HepG2 (cell line): ENCODE measurements around the gene PPP1R15B. TPM values are rescaled to one million over a fixed set of nuclear protein-coding genes. Genes with fewer than 3 reads are reported as not detected.
A peak's percentile ranks its signal among the peaks of the same experiment; 100 is the strongest.

Source experiments
- BRCA1 ChIP-seq: sonication (generic); formaldehyde crosslinking; IDR thresholded peaks from 2 replicates; pipeline ENCODE4 v1.4.0; 2020; ENCODE audit warnings: missing genetic modification reagents
- CCAR2 ChIP-seq: fragments of 200-400 bp; formaldehyde crosslinking; optimal IDR thresholded peaks from 2 replicates; pipeline ENCODE3; 2018; ENCODE audit warnings: low read depth, mild to moderate bottlenecking, low read length, moderate library complexity
- HNRNPUL1 ChIP-seq: fragments of 200-400 bp; formaldehyde crosslinking; IDR thresholded peaks from 2 replicates; pipeline ENCODE4 v1.6.1; 2017; ENCODE audit warnings: low read depth, mild to moderate bottlenecking, low read length, moderate library complexity
- JARID2 ChIP-seq: sonication (generic); formaldehyde crosslinking; IDR thresholded peaks from 2 replicates; pipeline ENCODE4 v1.8.1; 2023; ENCODE audit warnings: missing genetic modification reagents, inconsistent platforms; ENCODE audit not compliant: insufficient replicate concordance
- JUNB ChIP-seq: sonication (generic); formaldehyde crosslinking; IDR thresholded peaks from 2 replicates; pipeline ENCODE4 v1.8.0; 2022; ENCODE audit warnings: missing genetic modification reagents, mild to moderate bottlenecking, borderline replicate concordance
- KDM5B ChIP-seq: sonication (generic); formaldehyde crosslinking; IDR thresholded peaks from 2 replicates; pipeline ENCODE4 v1.4.0; 2020; ENCODE audit warnings: missing genetic modification reagents, mild to moderate bottlenecking, borderline replicate concordance
- MTA1 ChIP-seq: sonication (generic); formaldehyde crosslinking; IDR thresholded peaks from 2 replicates; pipeline ENCODE4 v1.4.0; 2020; ENCODE audit warnings: missing genetic modification reagents, mild to moderate bottlenecking, borderline replicate concordance
- SMARCE1 ChIP-seq: fragments of 450-650 bp; IDR thresholded peaks from 2 replicates; pipeline ENCODE4 v1.6.1; 2017; ENCODE audit warnings: borderline replicate concordance
- SRSF1 ChIP-seq: fragments of 200-400 bp; formaldehyde crosslinking; optimal IDR thresholded peaks from 2 replicates; pipeline ENCODE3; 2017; ENCODE audit warnings: mild to moderate bottlenecking, low read depth, low read length, moderate library complexity
- ZBTB20 ChIP-seq: sonication (generic); formaldehyde crosslinking; IDR thresholded peaks from 2 replicates; pipeline ENCODE4 v1.8.1; 2023; ENCODE audit warnings: missing genetic modification reagents, low read depth, mild to moderate bottlenecking, borderline replicate concordance
- ZBTB7A ChIP-seq: sonication (generic); formaldehyde crosslinking; IDR thresholded peaks from 2 replicates; pipeline ENCODE4 v1.8.0; 2022; ENCODE audit warnings: mild to moderate bottlenecking, missing genetic modification reagents
- ZFAT ChIP-seq: sonication (generic); formaldehyde crosslinking; conservative IDR thresholded peaks from 2 replicates; pipeline ENCODE4 v1.8.1; 2023; ENCODE audit warnings: missing genetic modification reagents, inconsistent platforms
- ZFP62 ChIP-seq: sonication (generic); formaldehyde crosslinking; IDR thresholded peaks from 2 replicates; pipeline ENCODE4 v1.4.0; 2020; ENCODE audit warnings: missing genetic modification reagents
- ZNF101 ChIP-seq: sonication (generic); formaldehyde crosslinking; IDR thresholded peaks from 2 replicates; pipeline ENCODE4 v1.4.0; 2020; ENCODE audit warnings: mild to moderate bottlenecking, low read depth, missing genetic modification reagents, borderline replicate concordance
- ZNF24 ChIP-seq: fragments of 450-650 bp; IDR thresholded peaks from 2 replicates; pipeline ENCODE4 v1.6.1; 2017; ENCODE audit warnings: antibody characterized with exemption, mild to moderate bottlenecking
- ZNF567 ChIP-seq: sonication (generic); formaldehyde crosslinking; IDR thresholded peaks from 2 replicates; pipeline ENCODE4 v1.8.1; 2023; ENCODE audit warnings: mild to moderate bottlenecking, missing genetic modification reagents, borderline replicate concordance
- ZNF605 ChIP-seq: sonication (generic); formaldehyde crosslinking; IDR thresholded peaks from 2 replicates; pipeline ENCODE4 v1.8.0; 2022; ENCODE audit warnings: mild to moderate bottlenecking, missing genetic modification reagents
- ZNF749 ChIP-seq: sonication (generic); formaldehyde crosslinking; IDR thresholded peaks from 2 replicates; pipeline ENCODE4 v1.8.0; 2022; ENCODE audit warnings: mild to moderate bottlenecking, missing genetic modification reagents, moderate library complexity, borderline replicate concordance
- ZNF773 ChIP-seq: sonication (generic); formaldehyde crosslinking; IDR thresholded peaks from 2 replicates; pipeline ENCODE4 v1.4.0; 2020; ENCODE audit warnings: missing genetic modification reagents, borderline replicate concordance
- ZNF790 ChIP-seq: sonication (generic); formaldehyde crosslinking; IDR thresholded peaks from 2 replicates; pipeline ENCODE4 v1.8.0; 2022; ENCODE audit warnings: missing genetic modification reagents, mild to moderate bottlenecking, borderline replicate concordance
- ZNF879 ChIP-seq: sonication (generic); formaldehyde crosslinking; IDR thresholded peaks from 2 replicates; pipeline ENCODE4 v1.8.1; 2023; ENCODE audit warnings: missing genetic modification reagents
- ZNF891 ChIP-seq: sonication (generic); formaldehyde crosslinking; IDR thresholded peaks from 2 replicates; pipeline ENCODE4 v1.5.0; 2020; ENCODE audit warnings: mild to moderate bottlenecking, missing genetic modification reagents
- polyA plus RNA-seq, 8 experiments: library from polyadenylated mRNA; depleted of rRNA in 3 of 8; stranded (reverse) in 7 of 8; unstranded in 1 of 8; fragments of >200 nt; fragmentation: Illumina TruSeq in 4 of 8; extraction: Trizol in 4 of 8; gene quantifications; 2 replicates each; pipeline versions ENCODE4 v1.2.1 to v1.2.3, GENCODE V29; 2011 to 2016; ENCODE audit warnings: low read depth in 4 of 8, missing spikeins in 1 of 8, mixed read lengths in 1 of 8; ENCODE audit not compliant: insufficient read depth in 1 of 8
- total RNA-seq, 5 experiments: library from RNA; depleted of rRNA; stranded (reverse); fragments of >200 nt; fragmentation: Illumina TruSeq; extraction: Trizol; gene quantifications; 2 replicates each; pipeline ENCODE4 v1.2.3, GENCODE V29; 2016; ENCODE audit warnings: low read depth in 1 of 5
- TF ChIP-seq, protein P1 (sequence below): sonication (generic); formaldehyde crosslinking; IDR thresholded peaks from 2 replicates; pipeline ENCODE4 v1.9.0; 2022; ENCODE audit warnings: low read depth, missing genetic modification reagents
- TF ChIP-seq, protein P2 (sequence below): sonication (generic); formaldehyde crosslinking; IDR thresholded peaks from 2 replicates; pipeline ENCODE4 v1.4.0; 2020; ENCODE audit warnings: missing genetic modification reagents
- TF ChIP-seq, protein P3 (sequence below): sonication (generic); formaldehyde crosslinking; IDR thresholded peaks from 2 replicates; pipeline ENCODE4 v1.8.0; 2022; ENCODE audit warnings: missing genetic modification reagents, low read depth, mild to moderate bottlenecking, borderline replicate concordance
- TF ChIP-seq, protein P4 (sequence below): sonication (generic); formaldehyde crosslinking; IDR thresholded peaks from 2 replicates; pipeline ENCODE4 v1.8.0; 2022; ENCODE audit warnings: mild to moderate bottlenecking, missing genetic modification reagents

PPP1R15B gene
- total and polyA plus RNA-seq, 2 of the 13 experiments (the other 11 are each of a cell fraction or from before 2014, with no cell fraction given) = 13.4 to 23.8 TPM

DNA sequence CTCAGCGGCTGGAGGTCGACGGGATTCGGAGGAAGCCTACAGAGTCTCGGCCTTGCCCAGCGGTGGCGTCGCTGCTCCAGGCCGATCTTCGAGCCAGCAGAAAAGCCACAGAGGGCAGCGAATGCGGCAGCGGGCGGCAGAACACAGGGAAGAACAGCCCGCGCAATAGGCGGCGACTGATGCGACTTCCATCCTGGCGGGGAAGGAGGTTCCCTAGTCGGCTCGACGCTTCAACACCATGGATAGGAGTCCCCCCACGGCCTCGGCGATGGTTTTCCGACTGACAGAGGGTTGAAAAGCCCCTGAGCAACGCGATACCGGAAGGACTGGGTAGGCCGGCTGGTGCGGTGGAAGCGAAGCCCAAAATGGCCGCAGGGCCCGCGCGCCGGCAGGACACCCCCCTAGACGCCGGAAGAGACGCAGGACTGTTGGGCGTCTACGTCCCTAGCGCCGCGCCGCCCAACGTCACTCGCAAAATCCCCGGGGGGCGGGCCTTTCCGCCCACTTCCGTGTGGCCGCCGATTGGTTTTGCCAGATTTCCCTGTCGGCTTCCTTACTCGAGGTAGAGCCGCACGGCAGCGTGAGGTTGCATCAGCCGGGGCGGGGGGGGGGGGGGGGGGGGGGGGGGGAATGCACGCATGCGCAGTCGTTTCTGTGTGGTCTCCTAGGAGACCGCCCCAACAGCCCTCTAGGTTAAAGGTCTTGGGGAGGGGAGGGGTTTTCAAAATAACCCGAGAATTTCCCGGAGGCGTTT is at the start of gene PPP1R15B (continued):
- TF ChIP-seq SRSF1 (peak; percentile 99), ZBTB7A (CRISPR knock-in tag) (no peak), ZNF773 (CRISPR knock-in tag) (no peak), SMARCE1 (no peak), ZFAT (no peak), CCAR2 (no peak), ZNF605 (peak; percentile 84; the same call in 1 of the 2 replicates), MTA1 (CRISPR knock-in tag) (peak; percentile 32; the same call in 1 of the 2 replicates), ZNF101 (CRISPR knock-in tag) (no peak), ZNF567 (CRISPR knock-in tag) (no peak), JARID2 (CRISPR knock-in tag) (no peak), ZNF879 (CRISPR knock-in tag) (peak; percentile 38; the same call in 1 of the 2 replicates), ZBTB20 (peak; percentile 42; the same call in 1 of the 2 replicates), ZNF891 (CRISPR knock-in tag) (peak; percentile 79), ZNF749 (CRISPR knock-in tag) (no peak), JUNB (CRISPR knock-in tag) (no peak), ZFP62 (CRISPR knock-in tag) (no peak), HNRNPUL1 (no peak), ZNF24 (no peak), BRCA1 (CRISPR knock-in tag) (no peak), KDM5B (peak; percentile 64; the same call in 1 of the 2 replicates), ZNF790 (no peak)
- TF ChIP-seq, protein P1, sequence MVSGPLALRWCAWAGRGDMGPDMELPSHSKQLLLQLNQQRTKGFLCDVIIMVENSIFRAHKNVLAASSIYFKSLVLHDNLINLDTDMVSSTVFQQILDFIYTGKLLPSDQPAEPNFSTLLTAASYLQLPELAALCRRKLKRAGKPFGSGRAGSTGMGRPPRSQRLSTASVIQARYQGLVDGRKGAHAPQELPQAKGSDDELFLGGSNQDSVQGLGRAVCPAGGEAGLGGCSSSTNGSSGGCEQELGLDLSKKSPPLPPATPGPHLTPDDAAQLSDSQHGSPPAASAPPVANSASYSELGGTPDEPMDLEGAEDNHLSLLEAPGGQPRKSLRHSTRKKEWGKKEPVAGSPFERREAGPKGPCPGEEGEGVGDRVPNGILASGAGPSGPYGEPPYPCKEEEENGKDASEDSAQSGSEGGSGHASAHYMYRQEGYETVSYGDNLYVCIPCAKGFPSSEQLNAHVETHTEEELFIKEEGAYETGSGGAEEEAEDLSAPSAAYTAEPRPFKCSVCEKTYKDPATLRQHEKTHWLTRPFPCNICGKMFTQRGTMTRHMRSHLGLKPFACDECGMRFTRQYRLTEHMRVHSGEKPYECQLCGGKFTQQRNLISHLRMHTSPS (CRISPR knock-in tag) = peak; percentile 29; the same call in 1 of the 2 replicates
- TF ChIP-seq, protein P2, sequence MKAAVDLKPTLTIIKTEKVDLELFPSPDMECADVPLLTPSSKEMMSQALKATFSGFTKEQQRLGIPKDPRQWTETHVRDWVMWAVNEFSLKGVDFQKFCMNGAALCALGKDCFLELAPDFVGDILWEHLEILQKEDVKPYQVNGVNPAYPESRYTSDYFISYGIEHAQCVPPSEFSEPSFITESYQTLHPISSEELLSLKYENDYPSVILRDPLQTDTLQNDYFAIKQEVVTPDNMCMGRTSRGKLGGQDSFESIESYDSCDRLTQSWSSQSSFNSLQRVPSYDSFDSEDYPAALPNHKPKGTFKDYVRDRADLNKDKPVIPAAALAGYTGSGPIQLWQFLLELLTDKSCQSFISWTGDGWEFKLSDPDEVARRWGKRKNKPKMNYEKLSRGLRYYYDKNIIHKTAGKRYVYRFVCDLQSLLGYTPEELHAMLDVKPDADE = no peak
- TF ChIP-seq, protein P3, sequence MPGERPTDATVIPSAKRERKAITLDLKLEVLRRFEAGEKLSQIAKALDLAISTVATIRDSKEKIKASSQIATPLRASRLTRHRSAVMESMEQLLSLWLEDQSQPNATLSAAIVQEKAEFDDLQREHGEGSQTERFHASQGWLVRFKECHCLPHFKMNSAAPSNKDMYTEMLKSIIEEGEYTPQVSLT (CRISPR knock-in tag) = no peak
- TF ChIP-seq, protein P4, sequence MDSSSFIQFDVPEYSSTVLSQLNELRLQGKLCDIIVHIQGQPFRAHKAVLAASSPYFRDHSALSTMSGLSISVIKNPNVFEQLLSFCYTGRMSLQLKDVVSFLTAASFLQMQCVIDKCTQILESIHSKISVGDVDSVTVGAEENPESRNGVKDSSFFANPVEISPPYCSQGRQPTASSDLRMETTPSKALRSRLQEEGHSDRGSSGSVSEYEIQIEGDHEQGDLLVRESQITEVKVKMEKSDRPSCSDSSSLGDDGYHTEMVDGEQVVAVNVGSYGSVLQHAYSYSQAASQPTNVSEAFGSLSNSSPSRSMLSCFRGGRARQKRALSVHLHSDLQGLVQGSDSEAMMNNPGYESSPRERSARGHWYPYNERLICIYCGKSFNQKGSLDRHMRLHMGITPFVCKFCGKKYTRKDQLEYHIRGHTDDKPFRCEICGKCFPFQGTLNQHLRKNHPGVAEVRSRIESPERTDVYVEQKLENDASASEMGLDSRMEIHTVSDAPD (CRISPR knock-in tag) = no peak
